GM23338 (cell line): ENCODE results near the gene OSTC. TPM values are rescaled to one million over a fixed set of nuclear protein-coding genes. Genes with fewer than 3 reads are reported as not detected.

ENCODE experiments used
- ATAC-seq: fragments of 200-7000 bp; cut with Tn5 transposase; 3 replicates; pipeline ENCODE4 v1.9.1; 2020
- DNase-seq: peaks from one replicate; pipeline ENCODE4 v3.0.0-alpha.2; 2015; ENCODE audit warnings: low spot score
- H2AFZ ChIP-seq: fragments of 200-600 bp; sonication (generic); 2 replicates; pipeline ENCODE4 v1.8.0; 2016; ENCODE audit warnings: antibody characterized with exemption, mild to moderate bottlenecking, moderate library complexity
- H3F3A ChIP-seq: fragments of 200-600 bp; sonication (generic); replicated peaks from 2 replicates; pipeline ENCODE4 v1.8.0; 2017; ENCODE audit warnings: antibody characterized with exemption, mixed run types, low read depth
- H3K27ac ChIP-seq: fragments of 200-600 bp; sonication (generic); 2 replicates; pipeline ENCODE4 v1.6.1; 2016; ENCODE audit warnings: low read depth
- H3K27me3 ChIP-seq: fragments of 200-600 bp; sonication (generic); 2 replicates; pipeline ENCODE4 v1.8.0; 2016; ENCODE audit warnings: mild to moderate bottlenecking, mixed run types, moderate library complexity; ENCODE audit not compliant: insufficient read depth
- H3K36me3 ChIP-seq: fragments of 200-600 bp; sonication (generic); 2 replicates; pipeline ENCODE4 v1.8.0; 2016; ENCODE audit warnings: mild to moderate bottlenecking; ENCODE audit not compliant: insufficient read depth
- H3K4me1 ChIP-seq: fragments of 200-600 bp; sonication (generic); 2 replicates; pipeline ENCODE4 v1.8.0; 2016; ENCODE audit warnings: mild to moderate bottlenecking, moderate library complexity; ENCODE audit not compliant: insufficient read depth
- H3K4me2 ChIP-seq: fragments of 200-600 bp; sonication (generic); 2 replicates; pipeline ENCODE4 v1.7.1; 2017; ENCODE audit warnings: mixed run types
- H3K4me3 ChIP-seq: fragments of 200-600 bp; sonication (generic); 2 replicates; pipeline ENCODE4 v1.6.1; 2016; ENCODE audit warnings: mixed run types
- H3K79me2 ChIP-seq: fragments of 200-600 bp; sonication (generic); replicated peaks from 2 replicates; pipeline ENCODE4 v1.8.0; 2017; ENCODE audit warnings: mild to moderate bottlenecking; ENCODE audit not compliant: insufficient read depth
- H3K9me2 ChIP-seq: fragments of 200-600 bp; sonication (generic); 2 replicates; pipeline ENCODE4 v1.8.0; 2017; ENCODE audit not compliant: insufficient read depth
- H4K20me1 ChIP-seq: fragments of 200-600 bp; sonication (generic); replicated peaks from 2 replicates; pipeline ENCODE4 v1.8.0; 2017; ENCODE audit warnings: mild to moderate bottlenecking; ENCODE audit not compliant: insufficient read depth
- H3K27ac Mint-ChIP-seq: 2 replicates; pipeline ENCODE4 v1.8.0; 2020; ENCODE audit warnings: inconsistent platforms, mild to moderate bottlenecking, moderate library complexity, mixed read lengths
- H3K27me3 Mint-ChIP-seq: 3 replicates; pipeline ENCODE4 v1.8.0; 2022; ENCODE audit warnings: low read depth, mild to moderate bottlenecking, moderate library complexity, mixed read lengths, inconsistent platforms; ENCODE audit not compliant: insufficient read depth, poor library complexity
- H3K36me3 Mint-ChIP-seq: 3 replicates; pipeline ENCODE4 v1.8.0; 2021; ENCODE audit warnings: low read depth, mild to moderate bottlenecking, inconsistent platforms, moderate library complexity, mixed read lengths
- H3K4me1 Mint-ChIP-seq: 3 replicates; pipeline ENCODE4 v1.8.0; 2020; ENCODE audit warnings: mild to moderate bottlenecking, inconsistent platforms, mixed read lengths
- H3K4me3 Mint-ChIP-seq: 3 replicates; pipeline ENCODE4 v1.8.0; 2021; ENCODE audit warnings: moderate library complexity, mild to moderate bottlenecking, inconsistent platforms, mixed read lengths
- H3K9me3 Mint-ChIP-seq: 3 replicates; pipeline ENCODE4 v1.8.0; 2020; ENCODE audit warnings: moderate library complexity, mild to moderate bottlenecking, inconsistent platforms, mixed read lengths
- CREB1 ChIP-seq: fragments of 250-450 bp; sonication (Bioruptor Pico); IDR thresholded peaks from 2 replicates; pipeline ENCODE4 v1.5.0; 2020; ENCODE audit warnings: low read depth, mild to moderate bottlenecking, moderate library complexity
- ETS1 ChIP-seq: IDR thresholded peaks from 2 replicates; pipeline ENCODE4 v1.6.1; 2016; ENCODE audit warnings: antibody characterized with exemption
- EZH2 ChIP-seq: fragments of 200-600 bp; sonication (generic); IDR thresholded peaks from one replicate; pipeline ENCODE4 v1.8.0; 2017; ENCODE audit warnings: antibody characterized with exemption, mild to moderate bottlenecking, low read depth; ENCODE audit not compliant: unreplicated experiment
- EZH2phosphoT487 ChIP-seq: fragments of 200-600 bp; sonication (generic); IDR thresholded peaks from one replicate; pipeline ENCODE4 v1.8.1; 2018; ENCODE audit warnings: antibody characterized with exemption; ENCODE audit not compliant: unreplicated experiment
- JUNB ChIP-seq: IDR thresholded peaks from one replicate; pipeline ENCODE4 v1.6.1; 2016; ENCODE audit warnings: antibody characterized with exemption; ENCODE audit not compliant: unreplicated experiment
- NANOG ChIP-seq: IDR thresholded peaks from 2 replicates; pipeline ENCODE4 v1.6.1; 2016; ENCODE audit warnings: antibody characterized with exemption, borderline replicate concordance
- POLR2AphosphoS5 ChIP-seq: IDR thresholded peaks from 2 replicates; pipeline ENCODE4 v1.6.1; 2016; ENCODE audit warnings: antibody characterized with exemption, low read depth
- REST ChIP-seq: IDR thresholded peaks from one replicate; pipeline ENCODE4 v1.6.1; 2018; ENCODE audit warnings: antibody characterized with exemption; ENCODE audit not compliant: unreplicated experiment
- STAT1 ChIP-seq: IDR thresholded peaks from one replicate; pipeline ENCODE4 v1.6.1; 2016; ENCODE audit warnings: antibody characterized with exemption; ENCODE audit not compliant: unreplicated experiment
- ZNF114 ChIP-seq: fragments of 250-450 bp; sonication (Bioruptor Pico); IDR thresholded peaks from 2 replicates; pipeline ENCODE4 v1.5.0; 2020; ENCODE audit warnings: mild to moderate bottlenecking, moderate library complexity
- ZNF331 ChIP-seq: fragments of 250-450 bp; sonication (Bioruptor Pico); IDR thresholded peaks from 2 replicates; pipeline ENCODE4 v1.5.0; 2020; ENCODE audit warnings: low read depth, mild to moderate bottlenecking, moderate library complexity
- ZNF462 ChIP-seq: fragments of 250-450 bp; sonication (Bioruptor Pico); IDR thresholded peaks from 2 replicates; pipeline ENCODE4 v1.5.0; 2020; ENCODE audit warnings: mild to moderate bottlenecking, moderate library complexity
- polyA plus RNA-seq: library from polyadenylated mRNA; unstranded; fragments of >200 nt; fragmentation: Nextera tagmentation; extraction: Ambion mirVana; gene quantifications from 2 replicates; pipeline ENCODE4 v1.2.1, GENCODE V29; 2016
- total RNA-seq: library from RNA; depleted of rRNA; stranded (reverse); fragments of >200 nt; shearing (Covaris generic); gene quantifications from 2 replicates; pipeline ENCODE4 v1.2.3, GENCODE V29; 2014
- TF ChIP-seq, protein P1 (sequence below), 2 experiments: fragments of 200-600 bp in 1 of 2; sonication (generic) in 1 of 2; conservative IDR thresholded peaks; 2 replicates each; pipeline versions ENCODE4 v1.5.1 to v1.6.1; 2016 to 2017; ENCODE audit warnings: antibody characterized with exemption in 2 of 2, low read depth in 2 of 2, mild to moderate bottlenecking in 2 of 2, moderate library complexity in 1 of 2

OSTC gene
- total and polyA plus RNA-seq, 2 experiments from 2014 or later: 142 to 311 TPM

DNA sequence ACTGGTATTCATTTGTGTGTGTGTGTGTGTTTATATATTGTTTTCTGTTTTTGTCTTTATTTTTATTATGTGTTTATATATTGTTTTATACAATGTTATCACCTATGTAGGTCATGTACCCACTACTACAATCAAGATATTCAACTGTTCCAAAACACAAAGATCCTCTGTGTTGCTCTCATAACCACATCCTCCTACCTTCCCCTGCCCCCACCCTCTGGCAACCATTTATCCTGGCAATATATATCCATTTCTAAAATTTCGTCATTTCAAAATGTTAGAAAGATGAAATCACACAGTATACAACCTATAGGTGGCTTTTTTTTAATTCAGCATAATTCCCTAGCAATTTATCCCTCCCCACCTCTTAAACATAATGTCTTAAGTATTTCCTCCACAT is 48.9 kb upstream of the OSTC start:
- Histone ChIP-seq H4K20me1 (no peaks in the 10 kb centered on the region), H3F3A (no peaks in the 10 kb centered on the region), H3K9me2 (no peaks in the 10 kb centered on the region), H3K4me2 (no peak overlapping the region), H3K27me3 (no peaks in the 10 kb centered on the region), H3K79me2 (no peaks in the 10 kb centered on the region), H3K4me3 (no peak overlapping the region), H3K4me1 (no peaks in the 10 kb centered on the region), H3K27ac (no peak overlapping the region), H3K36me3 (no peaks in the 10 kb centered on the region), H2AFZ (no peak overlapping the region)
- peaks cover 2% of the 10 kb centered on the region for H3K27me3 Mint-ChIP-seq
- no peak for ATAC-seq
- H3K4me1 Mint-ChIP-seq: no peaks in the 10 kb centered on the region; the same call in 2 of the 3 replicates
- H3K4me3 Mint-ChIP-seq: no peak overlapping the region
- DNase-seq: no peak
- no peak overlapping the region for H3K27ac Mint-ChIP-seq
- TF ChIP-seq REST (no peak), CREB1 (no peak), STAT1 (no peak), JUNB (no peak), EZH2 (no peak), ZNF462 (CRISPR knock-in tag) (no peak), NANOG (no peak), EZH2phosphoT487 (no peak), ZNF114 (CRISPR knock-in tag) (no peak), POLR2AphosphoS5 (no peak), ETS1 (no peak), ZNF331 (CRISPR knock-in tag) (no peak)
- TF ChIP-seq, protein P1, sequence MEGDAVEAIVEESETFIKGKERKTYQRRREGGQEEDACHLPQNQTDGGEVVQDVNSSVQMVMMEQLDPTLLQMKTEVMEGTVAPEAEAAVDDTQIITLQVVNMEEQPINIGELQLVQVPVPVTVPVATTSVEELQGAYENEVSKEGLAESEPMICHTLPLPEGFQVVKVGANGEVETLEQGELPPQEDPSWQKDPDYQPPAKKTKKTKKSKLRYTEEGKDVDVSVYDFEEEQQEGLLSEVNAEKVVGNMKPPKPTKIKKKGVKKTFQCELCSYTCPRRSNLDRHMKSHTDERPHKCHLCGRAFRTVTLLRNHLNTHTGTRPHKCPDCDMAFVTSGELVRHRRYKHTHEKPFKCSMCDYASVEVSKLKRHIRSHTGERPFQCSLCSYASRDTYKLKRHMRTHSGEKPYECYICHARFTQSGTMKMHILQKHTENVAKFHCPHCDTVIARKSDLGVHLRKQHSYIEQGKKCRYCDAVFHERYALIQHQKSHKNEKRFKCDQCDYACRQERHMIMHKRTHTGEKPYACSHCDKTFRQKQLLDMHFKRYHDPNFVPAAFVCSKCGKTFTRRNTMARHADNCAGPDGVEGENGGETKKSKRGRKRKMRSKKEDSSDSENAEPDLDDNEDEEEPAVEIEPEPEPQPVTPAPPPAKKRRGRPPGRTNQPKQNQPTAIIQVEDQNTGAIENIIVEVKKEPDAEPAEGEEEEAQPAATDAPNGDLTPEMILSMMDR (conservative IDR thresholded peaks at IDR 0.05; ENCODE audit: low read depth in 2 of 2): no peak
- H3K36me3 Mint-ChIP-seq: no peaks in the 10 kb centered on the region; the same call in 2 of the 3 replicates
- H3K9me3 Mint-ChIP-seq: peaks cover 3% of the 10 kb centered on the region; the same call in 1 of the 3 replicates
